ENCODE results near the gene RPS6KA2.

DNA sequence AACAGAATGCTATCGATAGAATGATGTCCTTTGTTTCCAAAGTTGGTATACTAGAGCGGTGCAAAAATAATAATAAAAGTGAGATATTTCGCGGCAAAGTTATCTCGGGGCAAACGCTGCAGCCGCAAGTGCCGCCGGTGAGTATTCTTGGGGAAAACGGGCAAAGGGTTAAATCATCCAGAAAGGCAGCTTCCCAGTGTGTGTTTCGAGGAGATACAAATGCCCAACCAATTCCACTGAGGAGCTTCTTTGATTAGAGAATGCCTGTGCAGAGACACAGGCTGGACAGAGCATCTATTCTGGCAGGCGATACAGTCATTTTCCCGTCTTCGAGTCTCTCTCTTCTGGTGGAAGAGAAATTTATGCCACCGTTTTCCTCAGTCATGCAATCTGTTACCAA is 186.3 kb downstream of the RPS6KA2 start:
- TF ChIP-seq, protein P1, sequence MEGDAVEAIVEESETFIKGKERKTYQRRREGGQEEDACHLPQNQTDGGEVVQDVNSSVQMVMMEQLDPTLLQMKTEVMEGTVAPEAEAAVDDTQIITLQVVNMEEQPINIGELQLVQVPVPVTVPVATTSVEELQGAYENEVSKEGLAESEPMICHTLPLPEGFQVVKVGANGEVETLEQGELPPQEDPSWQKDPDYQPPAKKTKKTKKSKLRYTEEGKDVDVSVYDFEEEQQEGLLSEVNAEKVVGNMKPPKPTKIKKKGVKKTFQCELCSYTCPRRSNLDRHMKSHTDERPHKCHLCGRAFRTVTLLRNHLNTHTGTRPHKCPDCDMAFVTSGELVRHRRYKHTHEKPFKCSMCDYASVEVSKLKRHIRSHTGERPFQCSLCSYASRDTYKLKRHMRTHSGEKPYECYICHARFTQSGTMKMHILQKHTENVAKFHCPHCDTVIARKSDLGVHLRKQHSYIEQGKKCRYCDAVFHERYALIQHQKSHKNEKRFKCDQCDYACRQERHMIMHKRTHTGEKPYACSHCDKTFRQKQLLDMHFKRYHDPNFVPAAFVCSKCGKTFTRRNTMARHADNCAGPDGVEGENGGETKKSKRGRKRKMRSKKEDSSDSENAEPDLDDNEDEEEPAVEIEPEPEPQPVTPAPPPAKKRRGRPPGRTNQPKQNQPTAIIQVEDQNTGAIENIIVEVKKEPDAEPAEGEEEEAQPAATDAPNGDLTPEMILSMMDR (conservative IDR thresholded peaks at IDR 0.05): no peak
- TF ChIP-seq ZFX (IDR thresholded peaks at IDR 0.05): no peak

Data from C4-2B (cell line).